PFSK-1 (cell line): ENCODE data around the gene VAMP4.

Source experiments
- FOXP2 ChIP-seq: optimal IDR thresholded peaks from 2 replicates; pipeline ENCODE3; 2011; ENCODE audit warnings: borderline replicate concordance, control low read depth, inconsistent platforms; ENCODE audit not compliant: insufficient read depth; ENCODE audit errors: extremely low read length, extremely low read depth
- POLR2AphosphoS5 ChIP-seq: IDR thresholded peaks from 2 replicates; pipeline ENCODE4 v1.6.1; 2012; ENCODE audit warnings: low read depth, mild to moderate bottlenecking, control low read depth, low read length, moderate library complexity
- SIN3A ChIP-seq: IDR thresholded peaks from 2 replicates; pipeline ENCODE4 v1.6.1; 2012; ENCODE audit warnings: mild to moderate bottlenecking, low read length, moderate library complexity, borderline replicate concordance; ENCODE audit not compliant: insufficient read depth
- TAF1 ChIP-seq: IDR thresholded peaks from 2 replicates; pipeline ENCODE4 v1.6.1; 2012; ENCODE audit warnings: low read length, control low read depth, borderline replicate concordance; ENCODE audit not compliant: insufficient read depth
- TF ChIP-seq, protein P1 (sequence below), 2 experiments: IDR thresholded peaks; 2 replicates each; pipeline versions ENCODE4 v1.6.1 to v1.8.0; 2011 to 2012; ENCODE audit warnings: low read depth in 2 of 2, low read length in 2 of 2, control low read depth in 1 of 2, inconsistent platforms in 1 of 2, mild to moderate bottlenecking in 1 of 2, moderate library complexity in 1 of 2; ENCODE audit not compliant: insufficient read depth in 1 of 2

The VAMP4 gene

DNA sequence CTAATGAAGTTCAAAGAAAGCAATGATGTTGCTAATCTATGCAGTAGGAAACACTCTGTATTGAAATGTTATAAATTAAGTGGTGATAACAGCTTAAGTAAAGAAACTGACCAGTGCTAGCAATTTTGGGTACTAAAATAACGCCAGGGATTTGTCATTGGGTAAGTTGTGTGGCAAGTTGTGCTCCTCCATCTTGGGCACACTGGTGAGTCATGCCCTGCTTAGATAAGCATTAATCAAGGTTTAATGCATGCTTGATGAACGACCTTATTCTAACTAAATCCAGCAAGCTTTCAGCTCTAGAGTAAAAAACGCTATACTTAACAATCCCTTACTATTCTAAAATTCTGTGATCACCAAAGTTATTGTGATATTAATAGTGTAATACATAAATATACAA is 25.2 kb downstream of the VAMP4 start:
- TF ChIP-seq FOXP2 (no peak), TAF1 (no peak), SIN3A (no peak), POLR2AphosphoS5 (no peak)
- TF ChIP-seq, protein P1, sequence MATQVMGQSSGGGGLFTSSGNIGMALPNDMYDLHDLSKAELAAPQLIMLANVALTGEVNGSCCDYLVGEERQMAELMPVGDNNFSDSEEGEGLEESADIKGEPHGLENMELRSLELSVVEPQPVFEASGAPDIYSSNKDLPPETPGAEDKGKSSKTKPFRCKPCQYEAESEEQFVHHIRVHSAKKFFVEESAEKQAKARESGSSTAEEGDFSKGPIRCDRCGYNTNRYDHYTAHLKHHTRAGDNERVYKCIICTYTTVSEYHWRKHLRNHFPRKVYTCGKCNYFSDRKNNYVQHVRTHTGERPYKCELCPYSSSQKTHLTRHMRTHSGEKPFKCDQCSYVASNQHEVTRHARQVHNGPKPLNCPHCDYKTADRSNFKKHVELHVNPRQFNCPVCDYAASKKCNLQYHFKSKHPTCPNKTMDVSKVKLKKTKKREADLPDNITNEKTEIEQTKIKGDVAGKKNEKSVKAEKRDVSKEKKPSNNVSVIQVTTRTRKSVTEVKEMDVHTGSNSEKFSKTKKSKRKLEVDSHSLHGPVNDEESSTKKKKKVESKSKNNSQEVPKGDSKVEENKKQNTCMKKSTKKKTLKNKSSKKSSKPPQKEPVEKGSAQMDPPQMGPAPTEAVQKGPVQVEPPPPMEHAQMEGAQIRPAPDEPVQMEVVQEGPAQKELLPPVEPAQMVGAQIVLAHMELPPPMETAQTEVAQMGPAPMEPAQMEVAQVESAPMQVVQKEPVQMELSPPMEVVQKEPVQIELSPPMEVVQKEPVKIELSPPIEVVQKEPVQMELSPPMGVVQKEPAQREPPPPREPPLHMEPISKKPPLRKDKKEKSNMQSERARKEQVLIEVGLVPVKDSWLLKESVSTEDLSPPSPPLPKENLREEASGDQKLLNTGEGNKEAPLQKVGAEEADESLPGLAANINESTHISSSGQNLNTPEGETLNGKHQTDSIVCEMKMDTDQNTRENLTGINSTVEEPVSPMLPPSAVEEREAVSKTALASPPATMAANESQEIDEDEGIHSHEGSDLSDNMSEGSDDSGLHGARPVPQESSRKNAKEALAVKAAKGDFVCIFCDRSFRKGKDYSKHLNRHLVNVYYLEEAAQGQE (IDR thresholded peaks at IDR 0.05; ENCODE audit: insufficient read depth in 1 of 2, low read depth in 2 of 2, low read length in 2 of 2), result no peak

DNA sequence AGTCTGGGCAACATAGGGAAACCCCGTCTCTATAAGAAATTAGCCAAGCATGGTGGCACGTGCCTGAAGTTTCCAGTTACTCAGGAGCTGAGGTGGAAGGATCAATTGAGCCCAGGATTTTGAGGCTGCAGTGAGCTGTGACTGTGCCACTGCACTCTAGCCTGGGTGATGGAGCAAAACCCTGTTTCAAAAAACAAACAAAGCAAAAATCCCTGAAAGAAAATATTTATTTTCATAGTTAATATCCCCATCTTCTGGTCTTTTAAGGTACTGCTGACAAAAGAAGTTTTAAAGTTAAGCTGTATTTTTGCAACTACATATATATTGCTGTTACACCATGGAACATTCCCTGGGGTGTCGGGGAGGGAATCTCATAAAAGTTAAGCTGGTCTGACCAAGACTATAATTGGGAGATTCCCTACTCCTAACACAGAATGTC is 26.0 kb downstream of the VAMP4 start:
- TF ChIP-seq POLR2AphosphoS5 (no peak), SIN3A (no peak), FOXP2 (no peak), TAF1 (no peak)
- TF ChIP-seq, protein P1 (IDR thresholded peaks at IDR 0.05; ENCODE audit: insufficient read depth in 1 of 2, low read depth in 2 of 2, low read length in 2 of 2), result no peak

DNA sequence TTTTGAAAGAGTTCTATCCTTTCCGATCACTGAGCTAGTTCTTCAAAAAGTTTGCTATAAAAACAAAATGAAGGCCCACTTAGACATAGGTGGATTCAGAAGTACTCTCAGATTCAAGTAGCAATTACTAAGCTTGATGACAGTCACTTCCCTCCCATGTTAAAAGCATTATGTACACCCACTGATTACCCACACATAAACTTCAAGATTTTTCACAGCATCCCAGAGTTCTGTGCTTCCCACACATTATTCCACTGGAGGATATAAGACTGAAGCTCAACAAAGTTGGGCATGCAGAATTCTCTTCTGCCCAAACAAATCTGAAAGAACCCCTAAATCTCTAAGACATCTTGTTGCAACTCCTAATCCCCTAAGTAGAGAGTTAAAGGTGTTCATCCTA is 29.5 kb downstream of the VAMP4 start:
- no peak for TF ChIP-seq SIN3A
- TF ChIP-seq, protein P1 (IDR thresholded peaks at IDR 0.05; ENCODE audit: insufficient read depth in 1 of 2, low read depth in 2 of 2, low read length in 2 of 2), result no peak
- no peak for TF ChIP-seq FOXP2
- no peak for TF ChIP-seq TAF1
- TF ChIP-seq POLR2AphosphoS5, result no peak

DNA sequence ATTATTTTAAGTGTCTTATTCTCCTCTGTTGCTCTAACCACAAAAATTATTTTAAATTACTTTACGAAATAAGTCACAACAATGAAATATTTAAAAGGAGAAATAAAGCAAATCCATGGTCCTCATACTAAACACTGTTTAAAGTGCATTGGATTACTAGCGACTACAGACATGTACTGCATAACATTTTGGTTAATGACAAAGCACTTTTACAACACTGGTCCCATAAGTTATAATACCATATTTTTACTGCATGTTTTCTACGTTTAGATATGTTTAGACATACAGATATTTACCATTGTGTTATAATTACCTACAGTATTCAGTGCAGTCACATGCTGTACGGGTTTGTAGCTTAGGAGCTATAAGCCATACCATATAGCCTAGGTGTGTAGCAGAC is 30.2 kb downstream of the VAMP4 start:
- TF ChIP-seq SIN3A, result no peak
- no peak for TF ChIP-seq TAF1
- TF ChIP-seq, protein P1 (IDR thresholded peaks at IDR 0.05; ENCODE audit: insufficient read depth in 1 of 2, low read depth in 2 of 2, low read length in 2 of 2), result no peak
- TF ChIP-seq FOXP2, result no peak
- TF ChIP-seq POLR2AphosphoS5, result no peak

DNA sequence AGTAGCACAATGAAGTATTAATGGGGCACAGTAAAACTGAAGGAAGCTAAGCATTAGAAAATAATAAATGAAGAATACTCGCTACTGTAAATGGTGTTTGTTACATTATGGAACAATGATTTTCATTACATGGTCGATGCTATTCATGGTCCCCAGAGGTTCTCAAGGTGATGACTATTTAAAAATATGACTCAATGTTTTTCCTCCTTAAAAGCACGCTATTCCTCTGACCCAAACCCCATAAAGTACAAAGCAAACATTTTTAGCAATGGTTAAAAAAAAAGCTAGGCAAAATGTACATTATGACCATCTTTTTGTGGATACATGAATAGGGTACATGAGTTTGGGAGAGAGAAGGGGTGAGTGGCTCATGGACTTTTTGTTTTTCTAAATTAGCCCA is 34.3 kb downstream of the VAMP4 start:
- no peak for TF ChIP-seq POLR2AphosphoS5
- TF ChIP-seq TAF1, result no peak
- TF ChIP-seq SIN3A, result no peak
- TF ChIP-seq, protein P1 (IDR thresholded peaks at IDR 0.05; ENCODE audit: insufficient read depth in 1 of 2, low read depth in 2 of 2, low read length in 2 of 2), result no peak
- no peak for TF ChIP-seq FOXP2
